H1 (cell line): ENCODE measurements around the gene KRTAP9-1.

Experiments used
- CREB1 ChIP-seq: IDR thresholded peaks from 2 replicates; pipeline ENCODE4 v1.6.1; 2012; ENCODE audit warnings: inconsistent platforms
- CTCF ChIP-seq, 3 experiments: IDR thresholded peaks; 1 replicate in 2 of 3; 2 replicates in 1 of 3; pipeline versions ENCODE4 v1.5.1 to v1.6.1; 2011; ENCODE audit warnings: low read length in 3 of 3, mild to moderate bottlenecking in 3 of 3, inconsistent platforms in 2 of 3, low read depth in 1 of 3, moderate library complexity in 1 of 3; ENCODE audit not compliant: insufficient read depth in 1 of 3; ENCODE audit errors: control extremely low read depth in 1 of 3
- EP300 ChIP-seq, 2 experiments: IDR thresholded peaks; 1 replicate in 1 of 2; 2 replicates in 1 of 2; pipeline ENCODE4 v1.6.1; 2011 to 2012; ENCODE audit warnings: low read depth in 2 of 2, low read length in 2 of 2, mild to moderate bottlenecking in 2 of 2, borderline replicate concordance in 1 of 2, inconsistent platforms in 1 of 2, moderate library complexity in 1 of 2
- RBBP5 ChIP-seq: IDR thresholded peaks from 2 replicates; pipeline ENCODE4 v1.7.1; 2012; ENCODE audit warnings: low read depth, mild to moderate bottlenecking, inconsistent platforms, low read length, moderate library complexity, borderline replicate concordance

- TF ChIP-seq CTCF (IDR thresholded peaks at IDR 0.05; ENCODE audit: control extremely low read depth in 1 of 3, insufficient read depth in 1 of 3, low read depth in 1 of 3, low read length in 3 of 3) (no peak), EP300 (IDR thresholded peaks at IDR 0.05; ENCODE audit: borderline replicate concordance in 1 of 2, low read depth in 2 of 2, low read length in 2 of 2) (no peak), CREB1 (no peak), RBBP5 (no peak)
Measured at GRCh38 chr17:41199421-41200078, 9.9 kb downstream of the KRTAP9-1 start.
